HCT116 (cell line): Measurements from ENCODE around the gene COPE. TPM values are rescaled to one million over a fixed set of nuclear protein-coding genes. Genes with fewer than 3 reads are reported as not detected.

Experiments
- ATAC-seq: fragments of 200-7000 bp; cut with Tn5 transposase; 2 replicates; pipeline ENCODE4 v1.9.1; 2020; ENCODE audit warnings: mild to moderate bottlenecking, moderate library complexity
- BruUV-seq: library from RNA; stranded (reverse); fragments of 400-500 nt; replicated peaks from 2 replicates; lab custom pipeline; 2021; lab: Mats Ljungman, UMichigan
- CTCF ChIA-PET: fragments of 300-600 bp; sonication (Branson Sonifier 250); formaldehyde crosslinking; loops from one replicate; lab custom pipeline; 2021; ENCODE audit warnings: antibody characterized with exemption; lab: Charles Lee
- POLR2A ChIA-PET: fragments of 300-600, 350-600 bp; sonication (Branson Sonifier 250); formaldehyde crosslinking; loops from one replicate; lab custom pipeline; 2021; ENCODE audit warnings: antibody characterized with exemption; lab: Charles Lee
- RAD21 ChIA-PET, 2 experiments: fragments of 300-600 bp; sonication (Branson Sonifier 250); formaldehyde crosslinking; loops; one replicate each; lab custom pipeline; 2023; ENCODE audit warnings: low total read pairs in 2 of 2; ENCODE audit not compliant: uncharacterized antibody in 2 of 2, unreplicated experiment in 2 of 2, low non-redundant PET in 1 of 2; lab: Charles Lee
- DNase-seq: peaks from one replicate; pipeline ENCODE4 v3.0.0-alpha.2; 2010; ENCODE audit warnings: low read depth, low spot score
- H2AFZ ChIP-seq: fragments of 200-600 bp; shearing (Covaris generic), sonication (generic); 2 replicates; pipeline ENCODE4 v1.6.1; 2017; ENCODE audit warnings: low read depth, mixed run types, mixed read lengths, antibody characterized with exemption, low read length; ENCODE audit not compliant: poor library complexity, severe bottlenecking
- H3K27ac ChIP-seq: 2 replicates; pipeline ENCODE4 v1.5.1; 2012; ENCODE audit warnings: low read depth, low read length
- H3K27me3 ChIP-seq: fragments of 200-600 bp; sonication (generic); 2 replicates; pipeline ENCODE4 v1.6.1; 2016; ENCODE audit warnings: mixed run types, low read length, mixed read lengths; ENCODE audit not compliant: insufficient read depth
- H3K36me3 ChIP-seq, 2 experiments: fragments of 200-500 bp in 1 of 2; fragments of 200-600 bp in 1 of 2; sonication (Bioruptor generic) in 1 of 2; sonication (generic) in 1 of 2; 2 replicates each; pipeline versions ENCODE4 v1.5.1 to v1.6.1; 2014 to 2016; ENCODE audit warnings: low read length in 2 of 2, inconsistent platforms in 1 of 2, mixed read lengths in 1 of 2, mixed run types in 1 of 2; ENCODE audit not compliant: insufficient read depth in 2 of 2, control insufficient read depth in 1 of 2
- H3K4me1 ChIP-seq, 2 experiments: fragments of 200-600 bp in 1 of 2; sonication (generic) in 1 of 2; 2 replicates each; pipeline versions ENCODE4 v1.5.1 to v1.6.1; 2012 to 2017; ENCODE audit warnings: low read length in 2 of 2, inconsistent platforms in 1 of 2, mild to moderate bottlenecking in 1 of 2, mixed read lengths in 1 of 2, mixed run types in 1 of 2, moderate library complexity in 1 of 2; ENCODE audit not compliant: insufficient read depth in 2 of 2, control insufficient read depth in 1 of 2
- H3K4me2 ChIP-seq: fragments of 200-600 bp; sonication (generic); 2 replicates; pipeline ENCODE4 v1.6.1; 2017; ENCODE audit warnings: mixed run types, low read length, mixed read lengths
- H3K4me3 ChIP-seq, 2 experiments: fragments of 200-600 bp in 1 of 2; sonication (generic) in 1 of 2; replicated peaks in 1 of 2; 2 replicates each; pipeline ENCODE4 v1.5.1; 2011 to 2016; ENCODE audit warnings: low read length in 2 of 2, control low read depth in 1 of 2, low read depth in 1 of 2, mild to moderate bottlenecking in 1 of 2, mixed read lengths in 1 of 2, mixed run types in 1 of 2
- H3K79me2 ChIP-seq: fragments of 200-600 bp; sonication (generic); 2 replicates; pipeline ENCODE4 v1.6.1; 2017; ENCODE audit warnings: mild to moderate bottlenecking, mixed run types, low read length, moderate library complexity, mixed read lengths; ENCODE audit not compliant: insufficient read depth
- H3K9ac ChIP-seq: fragments of 200-600 bp; sonication (generic); 2 replicates; pipeline ENCODE4 v1.6.1; 2016; ENCODE audit warnings: low read length, mixed read lengths
- H3K9me2 ChIP-seq: fragments of 200-600 bp; sonication (generic), shearing (Covaris generic); 2 replicates; pipeline ENCODE4 v1.6.1; 2017; ENCODE audit warnings: mixed run types, mild to moderate bottlenecking, moderate library complexity; ENCODE audit not compliant: insufficient read depth
- H3K9me3 ChIP-seq, 2 experiments: fragments of 200-500 bp in 1 of 2; fragments of 200-600 bp in 1 of 2; sonication (Bioruptor generic) in 1 of 2; sonication (generic) in 1 of 2; 2 replicates each; pipeline ENCODE4 v1.6.1; 2014 to 2017; ENCODE audit warnings: low read length in 2 of 2, mixed read lengths in 2 of 2, inconsistent platforms in 1 of 2, low read depth in 1 of 2, mild to moderate bottlenecking in 1 of 2, mixed run types in 1 of 2, moderate library complexity in 1 of 2; ENCODE audit not compliant: control insufficient read depth in 1 of 2, insufficient read depth in 1 of 2
- H4K20me1 ChIP-seq: fragments of 200-600 bp; sonication (generic), shearing (Covaris generic); 2 replicates; pipeline ENCODE4 v1.6.1; 2017; ENCODE audit warnings: mixed run types, mild to moderate bottlenecking, moderate library complexity; ENCODE audit not compliant: insufficient read depth
- EZH2 ChIP-seq: fragments of 200-600 bp; sonication (generic); IDR thresholded peaks from 2 replicates; pipeline ENCODE4 v1.6.1; 2017; ENCODE audit warnings: antibody characterized with exemption, mixed run types
- FOSL1 ChIP-seq: IDR thresholded peaks from 2 replicates; pipeline ENCODE4 v1.6.1; 2012; ENCODE audit warnings: low read depth
- RAD21 ChIP-seq: IDR thresholded peaks from 2 replicates; pipeline ENCODE4 v1.6.1; 2012; ENCODE audit warnings: low read depth, mild to moderate bottlenecking
- REST ChIP-seq: IDR thresholded peaks from 2 replicates; pipeline ENCODE4 v1.6.1; 2012; ENCODE audit warnings: low read depth
- SIN3A ChIP-seq: IDR thresholded peaks from 2 replicates; pipeline ENCODE4 v1.6.1; 2012; ENCODE audit warnings: low read depth
- SP1 ChIP-seq: IDR thresholded peaks from 2 replicates; pipeline ENCODE4 v1.6.1; 2012; ENCODE audit warnings: low read depth
- TCF7L2 ChIP-seq: IDR thresholded peaks from 2 replicates; pipeline ENCODE4 v1.7.0; 2011; ENCODE audit warnings: borderline replicate concordance, inconsistent platforms; ENCODE audit not compliant: insufficient read depth, insufficient read length; ENCODE audit errors: extremely low read depth
- ZNF274 ChIP-seq: fragments of 200-500 bp; sonication (Bioruptor generic); IDR thresholded peaks from 2 replicates; pipeline ENCODE4 v1.6.1; 2014; ENCODE audit warnings: mild to moderate bottlenecking, low read depth, low read length, inconsistent platforms
- intact Hi-C: fragments of 100-400 bp; cut with micrococcal nuclease; formaldehyde crosslinking; loops from 2 replicates; pipeline ENCODE4 v1.10.0; 2022
- total RNA-seq: library from RNA; stranded (reverse); gene quantifications from one replicate; pipeline ENCODE4 v1.2.1, GENCODE V29; 2021; ENCODE audit not compliant: unreplicated experiment

The COPE gene
- total RNA-seq, 1 experiment from 2014 or later = 263 TPM

GRCh38 chr19:18862976-18863842 is 56.0 kb downstream of the COPE start:
- Histone ChIP-seq H3K9me2 (no peaks in the 10 kb centered on the region), H3K4me3 (no peak overlapping the region), H3K9me3 (no peaks in the 10 kb centered on the region), H3K79me2 (peaks cover 20% of the 10 kb centered on the region; the same call in 1 of the 2 replicates), H3K27ac (no peak overlapping the region; the same call in 1 of the 2 replicates), H2AFZ (no peak overlapping the region), H3K4me2 (no peak overlapping the region), H4K20me1 (no peaks in the 10 kb centered on the region), H3K9ac (no peak overlapping the region), H3K36me3 (peaks cover 53 to 81% of the 10 kb centered on the region in 2 experiments), H3K27me3 (no peaks in the 10 kb centered on the region), H3K4me1 (peaks cover 0 to 2% of the 10 kb centered on the region in 2 experiments; a peak in 1 of 4 replicates)
- no TSS peak for BruUV-seq
- ChIA-PET POLR2A (no interaction called here), CTCF (no interaction called here), RAD21 (interaction anchor here in 1 of 2 experiments (0.5 kb wide), 1 partner anchor 273 kb away, joined by 4 read pairs; no protein-coding TSS in a partner anchor)
- TF ChIP-seq FOSL1 = no peak
- no peak for TF ChIP-seq SIN3A
- TF ChIP-seq ZNF274 = no peak
- TF ChIP-seq EZH2 = no peak
- no peak for TF ChIP-seq TCF7L2
- no peak for TF ChIP-seq RAD21
- TF ChIP-seq SP1 = no peak
- no peak for TF ChIP-seq REST
- intact Hi-C loops = no loop called here
- no peak for ATAC-seq
- no peak for DNase-seq
